Calu3 (cell line): ENCODE measurements around the gene KANK4. TPM values are rescaled to one million over a fixed set of nuclear protein-coding genes. Genes with fewer than 3 reads are reported as not detected.

Experiments
- BruUV-seq: library from RNA; stranded (reverse); fragments of 400-500 nt; replicated peaks from 2 replicates; lab custom pipeline; 2021; lab: Mats Ljungman, UMichigan
- CTCF ChIA-PET: fragments of 300-600 bp; sonication (Branson Sonifier 250); formaldehyde crosslinking; loops from one replicate; lab custom pipeline; 2022; ENCODE audit warnings: antibody characterized with exemption; lab: Charles Lee
- DNase-seq: peaks from one replicate; pipeline ENCODE4 v3.0.0; 2022
- H3K27ac Mint-ChIP-seq: one replicate; pipeline ENCODE4 v1.8.0; 2022; ENCODE audit warnings: mixed read lengths; ENCODE audit not compliant: unreplicated experiment
- H3K27me3 Mint-ChIP-seq: one replicate; pipeline ENCODE4 v1.8.0; 2022; ENCODE audit warnings: mixed read lengths; ENCODE audit not compliant: unreplicated experiment
- H3K36me3 Mint-ChIP-seq: one replicate; pipeline ENCODE4 v1.8.0; 2022; ENCODE audit warnings: mild to moderate bottlenecking, moderate library complexity, mixed read lengths; ENCODE audit not compliant: insufficient read depth, unreplicated experiment
- H3K4me1 Mint-ChIP-seq: one replicate; pipeline ENCODE4 v1.8.0; 2022; ENCODE audit warnings: mild to moderate bottlenecking, low read depth, mixed read lengths; ENCODE audit not compliant: unreplicated experiment
- H3K4me3 Mint-ChIP-seq: one replicate; pipeline ENCODE4 v1.8.0; 2022; ENCODE audit warnings: mild to moderate bottlenecking, low read depth, moderate library complexity, mixed read lengths; ENCODE audit not compliant: unreplicated experiment
- H3K9me3 Mint-ChIP-seq: one replicate; pipeline ENCODE4 v1.8.0; 2022; ENCODE audit warnings: low read depth, mixed read lengths; ENCODE audit not compliant: unreplicated experiment
- CTCF ChIP-seq: fragments of 200-600 bp; IDR thresholded peaks from one replicate; pipeline ENCODE4 v1.8.0; 2022; ENCODE audit warnings: antibody characterized with exemption; ENCODE audit not compliant: unreplicated experiment
- intact Hi-C: fragments of 100-400 bp; cut with micrococcal nuclease; formaldehyde crosslinking; loops from one replicate; pipeline ENCODE4 v1.10.0; 2022; ENCODE audit not compliant: unreplicated experiment
- total RNA-seq: library from RNA; stranded (reverse); gene quantifications from 2 replicates; pipeline ENCODE4 v1.2.3, GENCODE V29; 2022

The KANK4 gene
- total RNA-seq, 1 experiment from 2014 or later: not detected

DNA sequence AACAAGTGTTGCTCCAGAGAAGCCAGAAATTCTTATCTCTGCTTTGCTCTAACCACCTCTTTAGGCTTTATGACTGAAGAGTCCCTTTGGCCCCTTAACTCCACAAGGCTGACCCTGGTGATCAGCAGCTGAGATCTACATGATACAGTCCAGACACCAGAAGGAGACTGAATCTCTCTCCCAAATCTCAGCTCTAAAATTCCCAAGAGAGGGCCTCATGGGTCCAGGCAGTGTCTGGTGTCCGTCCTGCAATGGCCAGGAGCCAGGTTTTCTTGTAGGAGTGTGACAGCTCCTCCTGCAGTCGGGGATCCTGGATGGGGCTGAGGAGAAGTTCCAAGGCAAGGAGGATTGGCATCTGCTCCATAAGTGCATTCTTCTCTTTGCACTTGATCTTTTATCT is 89.3 kb downstream of the KANK4 start:
- intact Hi-C loops: no loop called here
- TF ChIP-seq CTCF: no peak
- no peaks in the 10 kb centered on the region for H3K36me3 Mint-ChIP-seq
- BruUV-seq: no TSS peak
- no peak overlapping the region for H3K4me3 Mint-ChIP-seq
- no peaks in the 10 kb centered on the region for H3K27me3 Mint-ChIP-seq
- CTCF ChIA-PET: interaction anchor here (0.6 to 0.7 kb wide), 3 partner anchors 21 to 31 kb away, joined by 4 to 5 read pairs (median 4); no protein-coding TSS in a partner anchor
- DNase-seq: no peak
- H3K9me3 Mint-ChIP-seq: no peaks in the 10 kb centered on the region
- H3K27ac Mint-ChIP-seq: no peak overlapping the region
- H3K4me1 Mint-ChIP-seq: peaks cover 12% of the 10 kb centered on the region

DNA sequence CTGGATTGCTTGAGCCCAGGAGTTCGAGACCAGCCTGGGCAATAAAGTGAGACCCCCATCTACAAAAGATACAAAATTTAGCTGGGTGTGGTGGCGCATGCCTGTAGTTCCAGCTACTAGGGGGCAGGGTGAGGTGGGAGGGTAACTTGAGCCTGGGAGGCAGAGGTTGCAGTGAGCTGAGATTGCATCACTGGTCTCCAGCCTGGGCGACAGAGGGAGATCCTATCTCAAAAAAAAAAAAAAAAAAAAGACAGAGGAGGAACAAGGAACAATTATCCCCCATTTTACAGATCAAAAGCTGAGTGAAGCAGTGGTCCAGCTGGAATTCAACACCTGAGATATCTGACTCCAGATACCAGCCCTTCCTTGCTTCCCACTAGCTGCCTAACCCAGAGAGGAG is 89.8 kb downstream of the KANK4 start:
- Mint-ChIP-seq H3K4me3 (no peak overlapping the region), H3K9me3 (no peaks in the 10 kb centered on the region), H3K4me1 (peaks cover 9% of the 10 kb centered on the region), H3K27me3 (no peaks in the 10 kb centered on the region), H3K36me3 (no peaks in the 10 kb centered on the region), H3K27ac (no peak overlapping the region)
- intact Hi-C loops: no loop called here
- CTCF ChIA-PET: interaction anchor here (0.6 to 0.7 kb wide), 3 partner anchors 21 to 31 kb away, joined by 4 to 5 read pairs (median 4); no protein-coding TSS in a partner anchor
- no peak for DNase-seq
- no TSS peak for BruUV-seq
- TF ChIP-seq CTCF: no peak

- Mint-ChIP-seq H3K36me3 (no peaks in the 10 kb centered on the region), H3K27ac (no peak overlapping the region), H3K4me3 (no peak overlapping the region), H3K4me1 (peaks cover 9% of the 10 kb centered on the region), H3K27me3 (no peaks in the 10 kb centered on the region), H3K9me3 (no peaks in the 10 kb centered on the region)
- no TSS peak for BruUV-seq
- CTCF ChIA-PET: no interaction called here
- no peak for DNase-seq
- intact Hi-C loops: no loop called here
- no peak for TF ChIP-seq CTCF
Measured at GRCh38 chr1:62228883-62229187, 90.4 kb downstream of the KANK4 start.

GRCh38 chr1:62228136-62228882 is 90.9 kb downstream of the KANK4 start:
- H3K4me3 Mint-ChIP-seq: no peak overlapping the region
- no peak overlapping the region for H3K27ac Mint-ChIP-seq
- BruUV-seq: no TSS peak
- H3K36me3 Mint-ChIP-seq: no peaks in the 10 kb centered on the region
- no peaks in the 10 kb centered on the region for H3K27me3 Mint-ChIP-seq
- no peaks in the 10 kb centered on the region for H3K9me3 Mint-ChIP-seq
- intact Hi-C loops: no loop called here
- peaks cover 9% of the 10 kb centered on the region for H3K4me1 Mint-ChIP-seq
- DNase-seq: no peak
- CTCF ChIA-PET: no interaction called here
- no peak for TF ChIP-seq CTCF
